Common myeloid progenitor, CD34-positive (primary cell): ENCODE results near the gene HDGFL3.
"Not testable (repeated sequence)": the region's sequence is repeated elsewhere in the genome, so short reads cannot be mapped to it uniquely, and the experiment has no call there.

Source experiments
- CTCF ChIA-PET: fragments of 350-600 bp; sonication (Branson Sonifier 250); formaldehyde crosslinking; loops from one replicate; lab custom pipeline; 2021; ENCODE audit warnings: antibody characterized with exemption; lab: Charles Lee
- POLR2A ChIA-PET: fragments of 350-600 bp; sonication (Branson Sonifier 250); formaldehyde crosslinking; loops from one replicate; lab custom pipeline; 2021; ENCODE audit warnings: antibody characterized with exemption; lab: Charles Lee
- DNase-seq, 3 donors: peaks; one replicate each; pipeline versions ENCODE4 v3.0.0 to v3.0.0-alpha.2; 2013
- H3K27ac ChIP-seq, 2 experiments: 1 replicate in 1 of 2; 2 replicates in 1 of 2; pipeline ENCODE4 v1.7.0; 2013; ENCODE audit warnings: inconsistent platforms in 2 of 2, low read length in 2 of 2, mild to moderate bottlenecking in 2 of 2, low read depth in 1 of 2, moderate library complexity in 1 of 2; ENCODE audit not compliant: severe bottlenecking in 2 of 2, insufficient read depth in 1 of 2, poor library complexity in 1 of 2
- H3K27me3 ChIP-seq, 5 experiments: replicated peaks in 2 of 5; 1 replicate in 3 of 5; 2 replicates in 2 of 5; pipeline versions ENCODE4 v1.6.1 to v1.7.0; 2013; ENCODE audit warnings: low read length in 4 of 5, mild to moderate bottlenecking in 2 of 5, moderate library complexity in 2 of 5, inconsistent platforms in 1 of 5; ENCODE audit not compliant: insufficient read depth in 5 of 5, control insufficient read depth in 4 of 5
- H3K36me3 ChIP-seq, 4 experiments: 1 replicate in 2 of 4; 2 replicates in 2 of 4; pipeline versions ENCODE4 v1.6.1 to v1.7.0; 2013; ENCODE audit warnings: low read length in 3 of 4, control low read depth in 1 of 4, mild to moderate bottlenecking in 1 of 4; ENCODE audit not compliant: control insufficient read depth in 4 of 4, insufficient read depth in 4 of 4
- H3K4me1 ChIP-seq, 4 experiments: 1 replicate in 3 of 4; 2 replicates in 1 of 4; pipeline versions ENCODE4 v1.6.1 to v1.7.1; 2013; ENCODE audit warnings: low read length in 3 of 4, mild to moderate bottlenecking in 3 of 4, control low read depth in 1 of 4, inconsistent platforms in 1 of 4, moderate library complexity in 1 of 4; ENCODE audit not compliant: control insufficient read depth in 4 of 4, insufficient read depth in 4 of 4; ENCODE audit errors: control extremely low read depth in 1 of 4
- H3K4me3 ChIP-seq, 7 experiments: 1 replicate in 4 of 7; 2 replicates in 3 of 7; pipeline versions ENCODE4 v1.5.1 to v1.7.0; 2013; ENCODE audit warnings: mild to moderate bottlenecking in 7 of 7, low read length in 6 of 7, moderate library complexity in 6 of 7, inconsistent platforms in 2 of 7, low read depth in 2 of 7, control low read depth in 1 of 7; ENCODE audit not compliant: insufficient read depth in 4 of 7, control insufficient read depth in 1 of 7; ENCODE audit errors: extremely low read depth in 1 of 7
- H3K9me3 ChIP-seq, 5 experiments: 1 replicate in 4 of 5; 2 replicates in 1 of 5; pipeline versions ENCODE4 v1.6.1 to v1.7.1; 2013; ENCODE audit warnings: low read length in 4 of 5, mild to moderate bottlenecking in 2 of 5, inconsistent platforms in 1 of 5, low read depth in 1 of 5, moderate library complexity in 1 of 5; ENCODE audit not compliant: control insufficient read depth in 4 of 5, insufficient read depth in 2 of 5; ENCODE audit errors: control extremely low read depth in 1 of 5
- WGBS: methylation state at CpG from one replicate; pipeline ENCODE4 v1.1.5; 2013; ENCODE audit not compliant: insufficient coverage; 5-methylcytosine and 5-hydroxymethylcytosine counted together

The HDGFL3 gene

GRCh38 chr15:83225449-83225848 is 17.8 kb upstream of the HDGFL3 start:
- POLR2A ChIA-PET: no interaction called here

DNA sequence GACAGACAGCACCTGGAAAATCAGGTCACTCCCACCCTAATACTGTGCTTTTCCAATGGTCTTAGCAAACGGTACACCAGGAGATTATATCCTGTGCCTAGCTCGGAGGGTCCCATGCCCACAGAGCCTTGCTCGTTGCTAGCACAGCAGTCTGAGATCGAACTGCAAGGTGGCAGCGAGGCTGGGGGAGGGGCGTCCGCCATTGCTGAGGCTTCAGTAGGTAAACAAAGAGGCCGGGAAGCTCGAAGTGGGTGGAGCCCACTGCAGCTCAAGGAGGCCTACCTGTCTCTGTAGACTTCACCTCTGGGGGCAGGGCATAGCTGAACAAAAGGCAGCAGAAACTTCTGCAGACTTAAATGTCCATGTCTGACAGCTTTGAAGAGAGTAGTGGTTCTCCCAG is 14.2 kb upstream of the HDGFL3 start:
- H3K4me3 ChIP-seq, H3K27ac ChIP-seq, POLR2A ChIA-PET, H3K36me3 ChIP-seq, H3K9me3 ChIP-seq, DNase-seq, H3K27me3 ChIP-seq, H3K4me1 ChIP-seq: not testable (repeated sequence)
- CTCF ChIA-PET: interaction anchor here (0.6 kb wide), 1 partner anchor 15 kb away, joined by 3 read pairs; no protein-coding TSS in a partner anchor
- 92% methylated on average over 8 of the region's 9 CpGs for WGBS

More at GRCh38 chr15:83225449-83225848, 17.8 kb upstream of the HDGFL3 start:
- Histone ChIP-seq H3K4me1 (no peaks in the 10 kb centered on the region), H3K9me3 (peaks cover 0 to 9% (median 0%) of the 10 kb centered on the region in 5 experiments), H3K36me3 (no peaks in the 10 kb centered on the region), H3K27ac (no peak overlapping the region), H3K4me3 (no peak overlapping the region), H3K27me3 (no peaks in the 10 kb centered on the region)
- 93% methylated on average over 7 of the region's 9 CpGs for WGBS
- no peak for DNase-seq
- CTCF ChIA-PET: no interaction called here

DNA sequence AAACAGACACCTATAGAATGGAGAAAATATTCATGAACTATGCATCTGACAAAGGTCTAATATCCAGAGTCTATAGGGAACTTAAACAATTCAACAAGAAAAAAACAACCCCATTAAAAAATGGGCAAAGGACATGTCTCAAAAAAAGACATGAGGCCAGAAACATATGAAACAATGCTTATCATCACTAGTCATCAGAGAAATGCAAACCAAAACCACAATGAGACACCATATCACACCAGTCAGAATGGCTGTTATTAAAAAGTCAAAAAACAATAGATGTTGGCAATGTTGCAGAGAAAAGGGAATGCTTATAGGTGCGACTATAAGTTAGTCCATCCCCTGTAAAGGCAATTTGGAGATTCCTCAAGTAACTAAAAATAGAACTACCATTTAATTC is 11.4 kb upstream of the HDGFL3 start:
- Histone ChIP-seq H3K4me3 (no peak overlapping the region), H3K9me3 (peaks cover 0 to 7% (median 0%) of the 10 kb centered on the region in 5 experiments), H3K36me3 (no peaks in the 10 kb centered on the region), H3K27ac (no peak overlapping the region), H3K27me3 (no peaks in the 10 kb centered on the region), H3K4me1 (no peaks in the 10 kb centered on the region)
- ChIA-PET POLR2A (no interaction called here), CTCF (no interaction called here)
- peak in 1 of 3 donors; percentile 20 for DNase-seq
- no CpG with 5 or more reads among the region's 1 CpG for WGBS

DNA sequence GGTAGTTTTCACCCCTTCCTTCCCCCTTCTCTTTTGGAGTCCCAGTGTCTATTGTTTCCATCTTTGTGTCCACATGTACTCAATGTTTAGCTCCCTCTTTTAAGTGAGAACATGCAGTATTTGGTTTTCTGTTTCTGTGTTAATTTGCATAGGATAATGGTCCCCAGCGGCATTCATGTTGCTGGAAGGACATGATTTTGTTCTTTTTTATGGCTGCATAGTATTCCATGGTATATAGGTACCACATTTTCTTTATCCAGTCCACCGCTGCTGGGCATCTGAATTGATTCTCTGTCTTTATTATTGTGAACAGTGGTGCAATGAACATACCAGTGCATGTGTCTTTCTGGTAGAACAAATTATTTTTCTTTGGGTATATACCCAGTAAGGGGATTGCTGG is 7.7 kb upstream of the HDGFL3 start:
- no CpG with 5 or more reads among the region's 2 CpGs for WGBS
- ChIA-PET CTCF (no interaction called here), POLR2A (no interaction called here)
- H3K27ac ChIP-seq: no peak overlapping the region
- no peaks in the 10 kb centered on the region for H3K9me3 ChIP-seq
- no peaks in the 10 kb centered on the region for H3K4me1 ChIP-seq
- H3K27me3 ChIP-seq: no peaks in the 10 kb centered on the region
- H3K36me3 ChIP-seq: no peaks in the 10 kb centered on the region
- H3K4me3 ChIP-seq: no peak overlapping the region
- no peak for DNase-seq

DNA sequence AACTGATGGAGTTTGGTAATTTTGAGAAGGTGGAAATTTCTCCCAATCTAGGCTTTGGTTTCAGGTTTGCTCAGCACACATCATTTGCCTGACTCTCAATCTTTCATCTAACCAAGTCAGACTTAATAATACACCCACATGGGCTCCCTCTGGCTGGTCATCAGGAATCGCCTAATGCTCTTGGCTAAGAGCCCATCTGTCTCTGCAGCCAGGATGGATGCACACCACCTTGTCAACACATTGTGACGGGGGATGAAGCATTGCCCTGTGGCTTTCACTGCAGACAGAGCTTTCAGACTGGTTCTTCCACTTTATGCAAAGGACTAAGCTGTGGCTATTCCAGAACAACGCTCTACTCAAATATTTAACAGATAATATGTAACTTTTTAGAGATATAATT is 3.0 kb upstream of the HDGFL3 start:
- Histone ChIP-seq H3K4me1 (peaks cover 8 to 17% (median 14%) of the 10 kb centered on the region in 4 experiments), H3K36me3 (no peaks in the 10 kb centered on the region), H3K4me3 (no peak overlapping the region), H3K9me3 (no peaks in the 10 kb centered on the region), H3K27ac (no peak overlapping the region), H3K27me3 (no peaks in the 10 kb centered on the region)
- ChIA-PET CTCF (interaction anchor here (1.9 kb wide), 1 partner anchor 38 kb away, joined by 4 read pairs; no protein-coding TSS in a partner anchor), POLR2A (no interaction called here)
- WGBS: 100% methylated on average over 1 of the region's 3 CpGs
- DNase-seq: no peak

DNA sequence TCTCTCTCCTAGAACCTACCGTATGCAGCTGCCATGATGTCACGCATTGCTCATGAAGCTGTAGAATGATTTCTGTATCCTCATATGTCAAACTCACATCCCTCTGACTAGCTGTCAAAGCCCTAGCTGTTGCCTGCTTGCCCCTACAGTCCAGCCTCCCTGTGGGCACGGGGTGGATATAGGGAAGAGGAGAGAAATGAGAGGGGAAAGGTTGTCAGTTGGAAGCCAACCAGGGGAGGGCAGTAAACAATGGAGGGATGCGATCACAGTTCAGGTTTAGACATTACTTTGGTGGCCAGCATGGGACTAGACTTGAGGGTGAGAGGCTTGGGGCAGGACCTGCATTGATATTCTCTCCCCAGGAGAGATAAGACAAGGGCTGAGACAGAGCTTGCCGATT is 1.7 kb upstream of the HDGFL3 start:
- no peaks in the 10 kb centered on the region for H3K36me3 ChIP-seq
- CTCF ChIA-PET: interaction anchor here (2.5 kb wide), 1 partner anchor 198 kb away, joined by 10 read pairs; the partner anchor contains the start of gene C15orf40
- H3K27me3 ChIP-seq: no peaks in the 10 kb centered on the region
- no peak overlapping the region for H3K27ac ChIP-seq
- POLR2A ChIA-PET: no interaction called here
- 83% methylated on average over 3 of the region's 5 CpGs for WGBS
- DNase-seq: peak in 1 of 3 donors; percentile 9
- no peaks in the 10 kb centered on the region for H3K9me3 ChIP-seq
- H3K4me1 ChIP-seq: peaks cover 9 to 19% (median 17%) of the 10 kb centered on the region in 4 experiments
- no peak overlapping the region for H3K4me3 ChIP-seq

DNA sequence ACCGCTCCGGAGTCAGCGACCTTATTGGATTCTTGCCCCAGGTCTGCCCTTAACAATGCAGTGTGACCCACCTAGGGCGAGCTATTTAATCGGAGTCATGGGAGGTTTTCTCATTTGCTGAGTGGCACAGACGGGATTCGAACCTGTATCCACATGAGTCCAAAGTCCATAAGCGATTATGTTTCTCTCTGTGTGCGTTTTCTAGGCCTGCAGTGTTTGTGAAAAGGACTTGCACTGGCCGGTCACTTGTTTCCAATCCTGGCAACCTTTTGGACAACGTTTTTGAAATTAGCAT is 691 bp upstream of the HDGFL3 start:
- CTCF ChIA-PET: interaction anchor here (0.6 to 2.5 kb wide), 2 partner anchors 56 to 197 kb away, joined by 3 to 10 read pairs; partner anchors contain the start of gene C15orf40
- Histone ChIP-seq H3K4me3 (peak overlapping the region; percentile 79 to 92 (median 88)), H3K36me3 (no peaks in the 10 kb centered on the region), H3K9me3 (no peaks in the 10 kb centered on the region), H3K4me1 (peaks cover 9 to 19% (median 17%) of the 10 kb centered on the region in 4 experiments), H3K27ac (no peak overlapping the region), H3K27me3 (no peaks in the 10 kb centered on the region)
- POLR2A ChIA-PET: interaction anchor here (0.5 to 1.4 kb wide), 3 partner anchors 100 to 197 kb away, joined by 3 to 6 read pairs (median 6); partner anchors contain the start of genes C15orf40 and TM6SF1
- DNase-seq: peak in 1 of 3 donors; percentile 60
- WGBS: 2% methylated on average over 8 of the region's 11 CpGs
